GM12874 (cell line): Measurements from ENCODE around the gene BTRC.

Source experiments
- TF ChIP-seq, protein P1 (sequence below): IDR thresholded peaks from 2 replicates; pipeline ENCODE4 v1.5.1; 2011; ENCODE audit warnings: low read depth, mild to moderate bottlenecking, control low read depth, low read length, moderate library complexity; ENCODE audit not compliant: insufficient read depth

BTRC gene

DNA sequence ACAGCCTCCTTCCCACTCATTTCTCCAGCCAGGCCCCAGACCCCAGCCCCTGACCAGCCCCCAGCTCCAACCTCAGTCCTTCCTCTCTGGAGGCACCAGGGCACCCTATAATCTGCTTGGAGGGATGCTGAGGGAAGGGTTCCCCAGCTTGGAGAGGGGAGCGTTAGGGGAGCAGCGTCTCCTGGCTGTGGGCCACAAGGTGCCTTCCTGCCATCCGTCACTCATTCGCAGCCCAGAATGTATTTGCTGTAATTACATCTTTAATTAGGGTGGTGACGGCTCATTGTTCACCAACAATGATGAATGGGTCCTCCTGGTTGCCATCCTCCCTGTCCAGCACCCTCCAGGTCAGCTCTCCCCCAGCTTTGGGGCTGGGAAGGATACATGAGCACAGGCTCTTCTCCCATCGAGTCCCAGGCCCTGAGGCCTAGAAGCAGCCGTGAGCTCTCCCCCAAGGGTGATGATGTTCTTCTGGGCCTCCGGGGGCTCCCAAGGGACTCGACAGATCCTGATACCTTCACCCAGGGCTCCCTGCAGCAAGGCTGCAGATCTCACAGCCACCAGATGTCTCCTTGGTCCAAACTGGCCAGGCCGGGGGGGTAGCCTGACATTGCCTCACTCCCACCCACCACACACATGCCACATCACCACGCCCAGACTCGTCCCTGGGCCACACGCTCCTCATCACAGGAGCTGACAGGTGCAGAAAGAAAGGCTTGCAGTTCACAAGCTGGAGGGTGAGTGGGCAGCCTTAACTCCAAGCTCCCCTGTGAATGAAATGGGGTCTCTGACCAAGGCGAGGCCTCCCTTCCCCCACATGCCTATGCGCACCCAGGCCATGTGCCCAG lies 207.3 kb downstream of the BTRC start:
- TF ChIP-seq, protein P1, sequence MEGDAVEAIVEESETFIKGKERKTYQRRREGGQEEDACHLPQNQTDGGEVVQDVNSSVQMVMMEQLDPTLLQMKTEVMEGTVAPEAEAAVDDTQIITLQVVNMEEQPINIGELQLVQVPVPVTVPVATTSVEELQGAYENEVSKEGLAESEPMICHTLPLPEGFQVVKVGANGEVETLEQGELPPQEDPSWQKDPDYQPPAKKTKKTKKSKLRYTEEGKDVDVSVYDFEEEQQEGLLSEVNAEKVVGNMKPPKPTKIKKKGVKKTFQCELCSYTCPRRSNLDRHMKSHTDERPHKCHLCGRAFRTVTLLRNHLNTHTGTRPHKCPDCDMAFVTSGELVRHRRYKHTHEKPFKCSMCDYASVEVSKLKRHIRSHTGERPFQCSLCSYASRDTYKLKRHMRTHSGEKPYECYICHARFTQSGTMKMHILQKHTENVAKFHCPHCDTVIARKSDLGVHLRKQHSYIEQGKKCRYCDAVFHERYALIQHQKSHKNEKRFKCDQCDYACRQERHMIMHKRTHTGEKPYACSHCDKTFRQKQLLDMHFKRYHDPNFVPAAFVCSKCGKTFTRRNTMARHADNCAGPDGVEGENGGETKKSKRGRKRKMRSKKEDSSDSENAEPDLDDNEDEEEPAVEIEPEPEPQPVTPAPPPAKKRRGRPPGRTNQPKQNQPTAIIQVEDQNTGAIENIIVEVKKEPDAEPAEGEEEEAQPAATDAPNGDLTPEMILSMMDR: no peak

- TF ChIP-seq, protein P1: no peak
Observed at GRCh38 chr10:101562231-101562630, 208.3 kb downstream of the BTRC start.

DNA sequence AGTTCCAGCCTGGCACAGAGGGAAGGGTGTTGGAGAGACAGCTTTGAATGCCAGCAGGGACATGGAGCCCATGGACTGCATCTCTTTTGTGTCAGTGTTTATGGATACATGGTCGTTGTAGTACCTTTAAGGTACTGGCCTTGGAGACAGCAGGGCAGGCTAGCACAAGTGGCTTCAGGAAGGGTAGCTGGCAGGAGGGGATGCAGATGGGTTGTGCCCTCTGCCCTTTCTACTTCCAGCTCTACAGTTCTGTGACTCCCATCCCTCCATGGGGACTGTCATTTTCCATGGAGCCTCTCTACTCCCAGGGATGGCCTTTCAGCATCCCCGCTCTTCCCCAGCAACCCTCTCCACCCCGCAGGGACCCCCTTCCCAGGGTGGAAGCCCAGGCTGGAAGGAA lies 209.0 kb downstream of the BTRC start:
- TF ChIP-seq, protein P1: no peak

GRCh38 chr10:101563497-101564040 lies 209.6 kb downstream of the BTRC start:
- TF ChIP-seq, protein P1: no peak

DNA sequence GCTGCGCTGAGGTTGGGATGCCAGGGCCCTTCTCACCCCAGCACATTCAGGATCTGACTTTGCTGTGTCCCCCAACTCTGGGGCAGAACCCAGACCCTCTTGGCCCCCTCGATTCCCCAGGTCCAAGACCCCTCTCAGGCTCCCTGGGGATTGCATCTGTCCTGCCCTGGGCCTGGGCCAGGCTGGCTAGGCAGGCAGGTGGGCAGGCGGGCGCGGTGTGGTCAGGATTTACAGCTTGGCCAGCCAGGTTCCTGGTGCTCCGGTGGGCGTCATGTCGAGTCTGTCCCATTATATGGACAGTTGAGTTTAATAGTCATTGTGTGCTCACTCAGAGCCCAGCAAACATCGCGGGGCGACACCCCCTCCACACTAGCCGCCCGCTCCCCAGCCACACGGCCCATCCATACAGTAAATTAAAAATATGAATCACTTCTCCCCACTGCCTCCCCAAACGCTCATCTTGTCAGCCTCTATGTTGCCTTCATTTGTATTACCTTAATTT lies 210.6 kb downstream of the BTRC start:
- TF ChIP-seq, protein P1: no peak

DNA sequence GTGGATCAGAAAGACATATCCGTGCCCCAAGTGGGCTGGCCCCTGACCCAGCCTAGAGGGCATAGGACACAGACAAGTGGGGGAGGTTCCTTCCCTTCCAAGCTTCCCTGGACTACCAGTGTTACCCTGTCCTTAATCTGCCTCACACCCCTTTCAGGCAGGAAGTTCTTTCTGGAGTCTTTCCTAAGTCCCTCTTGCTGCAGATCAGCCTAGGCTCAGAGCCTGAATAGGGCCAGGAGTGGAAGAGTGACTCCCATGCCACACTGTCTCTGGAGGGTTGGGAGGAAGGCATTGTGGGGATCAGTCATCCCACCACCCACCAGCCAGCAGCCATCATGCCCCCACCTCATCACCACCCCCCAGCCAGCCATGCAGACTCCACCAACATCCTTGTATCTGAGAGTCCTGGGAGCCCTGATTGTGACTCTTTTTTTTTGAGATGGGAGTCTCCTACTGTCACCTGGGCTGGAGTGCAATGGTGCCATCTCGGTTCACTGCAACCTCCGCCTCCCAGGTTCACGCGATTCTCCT lies 211.5 kb downstream of the BTRC start:
- TF ChIP-seq, protein P1: no peak

- TF ChIP-seq, protein P1: no peak
Observed at GRCh38 chr10:101565936-101566332, 212.0 kb downstream of the BTRC start.
